ENCODE data around the gene ELFN1. TPM values are rescaled to one million over a fixed set of nuclear protein-coding genes. Genes with fewer than 3 reads are reported as not detected.
"Not testable (repeated sequence)": the region's sequence is repeated elsewhere in the genome, so short reads cannot be mapped to it uniquely, and the experiment has no call there.

Gene ELFN1
- total RNA-seq, 2 donors from 2014 or later: 0.33 to 1.3 TPM

DNA sequence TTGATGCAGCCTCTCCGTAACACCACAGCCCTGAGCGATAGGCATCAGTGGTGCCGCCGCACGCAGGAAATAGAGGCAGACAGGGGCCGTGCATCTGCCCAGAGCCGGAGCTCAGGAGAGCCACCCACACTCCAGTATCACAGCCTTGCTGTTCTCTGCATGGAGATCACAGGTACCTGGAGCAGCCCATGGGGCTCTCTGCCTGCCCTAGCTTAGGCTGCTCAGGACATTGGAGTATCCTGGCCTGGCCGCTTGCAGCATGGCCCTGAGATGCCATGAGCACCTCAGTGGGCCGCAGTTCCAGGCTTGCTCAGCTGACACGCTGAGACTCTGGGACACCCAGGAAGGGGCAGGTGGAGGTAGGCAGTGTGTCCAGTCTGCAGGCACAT, 47.0 kb downstream of the ELFN1 start:
- H3K27me3 ChIP-seq: no peaks in the 10 kb centered on the region
- no peak for ATAC-seq
- intact Hi-C loops (cut with DNase I): no loop called here
- no peak for TF ChIP-seq POLR2A (IDR thresholded peaks at IDR 0.05)
- TF ChIP-seq, protein P1, sequence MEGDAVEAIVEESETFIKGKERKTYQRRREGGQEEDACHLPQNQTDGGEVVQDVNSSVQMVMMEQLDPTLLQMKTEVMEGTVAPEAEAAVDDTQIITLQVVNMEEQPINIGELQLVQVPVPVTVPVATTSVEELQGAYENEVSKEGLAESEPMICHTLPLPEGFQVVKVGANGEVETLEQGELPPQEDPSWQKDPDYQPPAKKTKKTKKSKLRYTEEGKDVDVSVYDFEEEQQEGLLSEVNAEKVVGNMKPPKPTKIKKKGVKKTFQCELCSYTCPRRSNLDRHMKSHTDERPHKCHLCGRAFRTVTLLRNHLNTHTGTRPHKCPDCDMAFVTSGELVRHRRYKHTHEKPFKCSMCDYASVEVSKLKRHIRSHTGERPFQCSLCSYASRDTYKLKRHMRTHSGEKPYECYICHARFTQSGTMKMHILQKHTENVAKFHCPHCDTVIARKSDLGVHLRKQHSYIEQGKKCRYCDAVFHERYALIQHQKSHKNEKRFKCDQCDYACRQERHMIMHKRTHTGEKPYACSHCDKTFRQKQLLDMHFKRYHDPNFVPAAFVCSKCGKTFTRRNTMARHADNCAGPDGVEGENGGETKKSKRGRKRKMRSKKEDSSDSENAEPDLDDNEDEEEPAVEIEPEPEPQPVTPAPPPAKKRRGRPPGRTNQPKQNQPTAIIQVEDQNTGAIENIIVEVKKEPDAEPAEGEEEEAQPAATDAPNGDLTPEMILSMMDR (IDR thresholded peaks at IDR 0.05): no peak
- H3K36me3 ChIP-seq (replicated peaks in 1 of 2; ENCODE audit: insufficient read depth in 1 of 2, low read depth in 2 of 2): no peaks in the 10 kb centered on the region
- H3K27ac ChIP-seq: no peak overlapping the region
- no peak overlapping the region for H3K4me3 ChIP-seq
- no peak for DNase-seq
- WGBS, 2 donors: 79 to 86% methylated on average over 7 to 10 of the region's 10 CpGs
- H3K4me1 ChIP-seq: peaks cover 11% of the 10 kb centered on the region
- no peaks in the 10 kb centered on the region for H3K9me3 ChIP-seq

DNA sequence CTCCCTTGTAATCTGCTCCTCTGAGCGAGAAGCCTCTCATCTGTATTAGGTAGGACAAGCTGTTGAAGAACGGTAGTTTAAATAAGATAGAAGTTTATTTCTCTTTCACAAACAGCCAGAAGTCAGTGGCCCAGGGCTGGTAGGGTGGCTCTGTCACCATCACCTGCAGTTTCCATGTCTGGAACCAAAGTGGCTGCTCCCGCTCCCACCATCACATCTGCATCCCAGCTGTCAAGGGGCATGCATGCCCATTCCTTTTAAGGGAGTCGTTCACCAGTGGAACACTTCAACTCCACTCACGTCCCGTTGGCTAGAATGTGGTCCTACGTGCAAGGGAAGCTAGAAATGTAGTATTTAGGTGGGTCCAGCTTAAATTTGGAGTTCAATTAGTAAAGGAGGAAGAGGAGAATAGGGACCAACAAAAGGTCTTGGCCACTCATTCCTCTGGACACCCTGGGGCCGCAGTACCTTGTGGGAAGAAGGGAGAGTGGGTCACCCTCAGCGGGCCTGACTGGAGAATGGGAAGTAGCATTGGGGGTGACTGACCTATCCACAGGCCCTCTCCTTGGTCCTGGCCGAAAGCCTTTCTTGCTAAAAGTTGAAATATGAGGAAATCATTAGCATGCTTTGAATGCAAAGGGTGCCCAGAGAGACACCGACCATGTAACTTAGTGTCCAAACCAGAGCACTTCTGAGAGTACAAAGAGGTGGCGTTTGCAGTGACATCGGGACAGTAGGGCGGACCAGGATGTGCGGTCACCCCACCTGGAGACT, 48.0 kb downstream of the ELFN1 start:
- no peak for ATAC-seq
- Histone ChIP-seq H3K27me3 (no peaks in the 10 kb centered on the region), H3K36me3 (replicated peaks in 1 of 2; ENCODE audit: insufficient read depth in 1 of 2, low read depth in 2 of 2) (no peaks in the 10 kb centered on the region), H3K27ac (no peak overlapping the region), H3K4me3 (no peak overlapping the region), H3K4me1 (peaks cover 11% of the 10 kb centered on the region), H3K9me3 (no peaks in the 10 kb centered on the region)
- WGBS, 2 donors: 92 to 96% methylated on average over 15 of the region's 15 CpGs
- TF ChIP-seq POLR2A (IDR thresholded peaks at IDR 0.05): no peak
- TF ChIP-seq, protein P1 (IDR thresholded peaks at IDR 0.05): no peak
- intact Hi-C loops (cut with DNase I): no loop called here
- no peak for DNase-seq

DNA sequence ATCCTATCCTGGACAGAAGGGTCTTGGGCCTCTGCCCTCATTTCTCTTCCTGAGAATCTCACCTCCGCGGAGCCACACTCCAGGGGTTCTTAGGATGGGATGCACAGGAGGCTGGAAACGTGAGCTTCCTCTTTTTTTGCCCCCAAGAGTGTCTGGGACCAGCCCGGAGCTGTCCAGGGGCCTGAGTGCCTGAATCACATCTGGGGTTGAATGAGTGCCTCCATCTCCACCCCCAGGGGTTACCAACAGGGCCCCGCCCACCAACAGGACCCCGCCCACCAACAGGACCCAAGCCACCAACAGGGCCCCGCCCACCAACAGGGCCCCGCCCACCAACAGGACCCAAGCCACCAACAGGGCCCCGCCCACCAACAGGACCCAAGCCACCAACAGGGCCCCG, 48.8 kb downstream of the ELFN1 start:
- H3K4me3 ChIP-seq; H3K27ac ChIP-seq; H3K9me3 ChIP-seq; DNase-seq; ATAC-seq; H3K27me3 ChIP-seq; H3K4me1 ChIP-seq; intact Hi-C loops (cut with DNase I); H3K36me3 ChIP-seq (replicated peaks in 1 of 2; ENCODE audit: insufficient read depth in 1 of 2, low read depth in 2 of 2): not testable (repeated sequence)
- WGBS, 2 donors: 64 to 71% methylated on average over 6 to 9 of the region's 10 CpGs

DNA sequence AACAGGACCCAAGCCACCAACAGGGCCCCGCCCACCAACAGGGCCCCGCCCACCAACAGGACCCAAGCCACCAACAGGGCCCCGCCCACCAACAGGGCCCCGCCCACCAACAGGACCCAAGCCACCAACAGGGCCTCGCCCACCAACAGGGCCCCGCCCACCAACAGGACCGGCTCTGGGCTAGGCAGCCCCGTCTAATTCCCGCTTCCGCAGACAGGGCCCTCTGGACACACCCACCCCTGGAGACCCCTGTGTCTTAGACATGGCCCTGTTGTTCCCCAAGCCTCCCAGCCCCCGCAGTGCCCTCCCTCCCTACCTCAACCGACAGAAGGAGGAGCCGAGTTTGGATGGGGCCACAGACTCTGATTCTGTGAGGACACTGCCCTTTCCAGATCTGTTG, 49.2 kb downstream of the ELFN1 start:
- H3K4me1 ChIP-seq; H3K9me3 ChIP-seq; H3K27ac ChIP-seq; intact Hi-C loops (cut with DNase I); H3K36me3 ChIP-seq (replicated peaks in 1 of 2; ENCODE audit: insufficient read depth in 1 of 2, low read depth in 2 of 2); H3K27me3 ChIP-seq; H3K4me3 ChIP-seq; DNase-seq; ATAC-seq: not testable (repeated sequence)
- 44 to 63% methylated on average over 2 to 7 of the region's 13 CpGs for WGBS, 2 donors

DNA sequence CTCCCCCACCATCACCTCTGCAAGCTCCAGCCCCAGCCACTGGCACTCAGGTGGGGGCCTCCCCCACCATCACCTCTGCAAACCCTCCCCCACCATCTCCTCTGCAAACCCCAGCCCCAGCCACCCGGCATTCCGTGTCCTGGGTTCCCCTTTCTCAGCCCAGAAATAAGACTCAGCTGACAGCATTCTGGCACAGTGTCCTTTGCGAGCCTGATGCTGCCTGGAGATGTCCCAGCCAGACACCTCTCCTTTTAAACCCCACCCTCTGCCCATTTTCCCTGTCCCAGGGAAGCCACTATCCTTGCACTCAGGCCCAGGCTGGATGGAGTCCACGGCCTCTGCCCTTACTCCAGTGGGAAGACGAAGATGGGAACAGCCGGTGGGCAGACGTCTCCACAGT, 49.8 kb downstream of the ELFN1 start:
- no peak overlapping the region for H3K27ac ChIP-seq
- no peak for TF ChIP-seq POLR2A (IDR thresholded peaks at IDR 0.05)
- TF ChIP-seq, protein P1 (IDR thresholded peaks at IDR 0.05): no peak
- DNase-seq (no peak), ATAC-seq (no peak)
- intact Hi-C loops (cut with DNase I): no loop called here
- no peaks in the 10 kb centered on the region for H3K27me3 ChIP-seq
- H3K4me1 ChIP-seq: peaks cover 2% of the 10 kb centered on the region
- H3K36me3 ChIP-seq (replicated peaks in 1 of 2; ENCODE audit: insufficient read depth in 1 of 2, low read depth in 2 of 2): no peaks in the 10 kb centered on the region
- no peaks in the 10 kb centered on the region for H3K9me3 ChIP-seq
- WGBS, 2 donors: 82 to 94% methylated on average over 3 to 6 of the region's 7 CpGs
- H3K4me3 ChIP-seq: no peak overlapping the region

DNA sequence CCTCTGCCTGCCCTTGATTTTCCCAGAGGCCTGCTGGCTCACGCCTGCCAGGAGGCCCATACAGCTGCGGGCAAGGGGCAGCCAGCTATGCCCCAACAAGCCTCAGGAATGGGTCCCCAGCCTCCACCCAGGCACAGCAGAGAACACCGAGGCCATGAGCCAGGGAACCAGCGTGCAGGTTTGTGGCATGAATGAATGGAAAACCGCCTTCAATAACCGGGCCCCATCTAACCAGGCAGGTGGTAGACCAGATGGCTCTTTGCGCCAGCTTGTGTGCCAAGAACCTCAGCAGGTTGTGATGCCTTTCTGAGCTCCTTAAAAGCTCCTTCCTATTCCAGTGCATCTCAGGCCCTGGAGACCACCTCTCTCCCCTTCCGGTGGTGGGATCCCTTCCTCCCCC, 50.2 kb downstream of the ELFN1 start:
- 75 to 86% methylated on average over 5 to 8 of the region's 8 CpGs for WGBS, 2 donors
- H3K36me3 ChIP-seq (replicated peaks in 1 of 2; ENCODE audit: insufficient read depth in 1 of 2, low read depth in 2 of 2): no peaks in the 10 kb centered on the region
- no peak for DNase-seq
- intact Hi-C loops (cut with DNase I): no loop called here
- H3K4me3 ChIP-seq: no peak overlapping the region
- H3K9me3 ChIP-seq: no peaks in the 10 kb centered on the region
- H3K27ac ChIP-seq: no peak overlapping the region
- no peak for ATAC-seq
- H3K4me1 ChIP-seq: peaks cover 6% of the 10 kb centered on the region
- TF ChIP-seq, protein P1 (IDR thresholded peaks at IDR 0.05): no peak
- TF ChIP-seq POLR2A (IDR thresholded peaks at IDR 0.05): no peak
- H3K27me3 ChIP-seq: no peaks in the 10 kb centered on the region

All from body of pancreas (tissue), 4 donors.